ENCODE results near the gene PSPN.

PSPN gene

GRCh38 chr19:6418562-6418932 is 42.8 kb upstream of the PSPN start:
- no peak for DNase-seq (ENCODE audit: low read depth)
- no peak overlapping the region for H3K4me3 ChIP-seq (ENCODE audit: low read depth, low read length)
- TF ChIP-seq, protein P1, sequence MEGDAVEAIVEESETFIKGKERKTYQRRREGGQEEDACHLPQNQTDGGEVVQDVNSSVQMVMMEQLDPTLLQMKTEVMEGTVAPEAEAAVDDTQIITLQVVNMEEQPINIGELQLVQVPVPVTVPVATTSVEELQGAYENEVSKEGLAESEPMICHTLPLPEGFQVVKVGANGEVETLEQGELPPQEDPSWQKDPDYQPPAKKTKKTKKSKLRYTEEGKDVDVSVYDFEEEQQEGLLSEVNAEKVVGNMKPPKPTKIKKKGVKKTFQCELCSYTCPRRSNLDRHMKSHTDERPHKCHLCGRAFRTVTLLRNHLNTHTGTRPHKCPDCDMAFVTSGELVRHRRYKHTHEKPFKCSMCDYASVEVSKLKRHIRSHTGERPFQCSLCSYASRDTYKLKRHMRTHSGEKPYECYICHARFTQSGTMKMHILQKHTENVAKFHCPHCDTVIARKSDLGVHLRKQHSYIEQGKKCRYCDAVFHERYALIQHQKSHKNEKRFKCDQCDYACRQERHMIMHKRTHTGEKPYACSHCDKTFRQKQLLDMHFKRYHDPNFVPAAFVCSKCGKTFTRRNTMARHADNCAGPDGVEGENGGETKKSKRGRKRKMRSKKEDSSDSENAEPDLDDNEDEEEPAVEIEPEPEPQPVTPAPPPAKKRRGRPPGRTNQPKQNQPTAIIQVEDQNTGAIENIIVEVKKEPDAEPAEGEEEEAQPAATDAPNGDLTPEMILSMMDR (conservative IDR thresholded peaks at IDR 0.05; ENCODE audit: low read depth, low read length): no peak

- TF ChIP-seq, protein P1 (conservative IDR thresholded peaks at IDR 0.05; ENCODE audit: low read depth, low read length): peak; percentile 54
- peak; percentile 19 for DNase-seq (ENCODE audit: low read depth)
- H3K4me3 ChIP-seq (ENCODE audit: low read depth, low read length): no peak overlapping the region
Observed at GRCh38 chr19:6417713-6418561, 42.2 kb upstream of the PSPN start.

- TF ChIP-seq, protein P1 (conservative IDR thresholded peaks at IDR 0.05; ENCODE audit: low read depth, low read length): no peak
- DNase-seq (ENCODE audit: low read depth): no peak
- no peak overlapping the region for H3K4me3 ChIP-seq (ENCODE audit: low read depth, low read length)
Observed at GRCh38 chr19:6416658-6417405, 41.1 kb upstream of the PSPN start.

GRCh38 chr19:6415591-6416190 is 40.0 kb upstream of the PSPN start:
- no peak overlapping the region for H3K4me3 ChIP-seq (ENCODE audit: low read depth, low read length)
- TF ChIP-seq, protein P1 (conservative IDR thresholded peaks at IDR 0.05; ENCODE audit: low read depth, low read length): no peak
- no peak for DNase-seq (ENCODE audit: low read depth)

DNA sequence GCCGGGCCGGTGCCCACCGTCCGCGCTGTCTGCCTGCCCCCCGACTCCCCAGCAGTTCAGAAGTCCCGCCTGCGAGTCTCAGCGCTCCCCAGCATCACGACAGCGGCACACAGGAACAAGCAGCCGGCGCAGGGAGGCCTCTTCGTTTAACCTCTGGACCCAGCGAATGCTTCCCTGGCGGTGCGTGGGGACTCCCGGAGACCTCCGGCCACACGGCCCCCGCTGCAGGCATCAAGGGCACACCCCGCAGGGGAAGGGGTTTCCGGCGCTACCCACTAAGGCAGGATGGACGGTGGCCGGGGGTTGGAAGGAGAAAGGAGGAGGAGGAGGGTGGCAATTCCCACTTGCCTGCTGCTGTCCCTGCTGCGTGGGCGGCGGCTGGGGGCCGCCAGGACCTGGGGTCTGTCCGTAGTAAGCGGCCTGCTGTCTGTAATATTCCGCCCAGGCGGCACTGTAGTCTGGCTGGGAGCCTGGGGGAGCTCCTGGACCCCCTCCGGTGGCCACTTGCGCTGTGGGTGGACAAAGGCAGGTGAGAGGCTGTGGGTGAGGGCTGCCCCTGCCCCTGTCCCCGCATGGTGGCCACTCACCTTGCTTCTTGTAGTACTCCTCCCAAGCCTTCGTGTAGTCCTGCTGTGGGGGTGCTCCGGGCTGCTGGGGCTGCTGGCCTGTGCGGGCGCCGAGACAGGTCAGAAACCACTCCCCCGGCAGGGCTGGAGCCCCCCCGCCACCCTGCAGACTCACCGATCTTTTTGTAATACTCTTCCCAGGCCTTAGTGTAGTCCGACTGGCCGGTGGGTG is 39.3 kb upstream of the PSPN start:
- DNase-seq (ENCODE audit: low read depth): no peak
- H3K4me3 ChIP-seq (ENCODE audit: low read depth, low read length): no peak overlapping the region
- TF ChIP-seq, protein P1 (conservative IDR thresholded peaks at IDR 0.05; ENCODE audit: low read depth, low read length): no peak

- TF ChIP-seq, protein P1 (conservative IDR thresholded peaks at IDR 0.05; ENCODE audit: low read depth, low read length): no peak
- no peak for DNase-seq (ENCODE audit: low read depth)
- H3K4me3 ChIP-seq (ENCODE audit: low read depth, low read length): no peak overlapping the region
Observed at GRCh38 chr19:6413721-6414643, 38.2 kb upstream of the PSPN start.
